K562 (cell line): ENCODE data around the gene COMMD4.

Experiments
- ATF1 ChIP-seq, 2 experiments: fragments of 450-650 bp in 1 of 2; IDR thresholded peaks; 2 replicates each; pipeline ENCODE4 v1.6.1; 2016; ENCODE audit warnings: missing compliant biosample characterization in 1 of 2, missing genetic modification characterization in 1 of 2
- CTCF ChIP-seq, 3 experiments: IDR thresholded peaks in 2 of 3; conservative IDR thresholded peaks in 1 of 3; 2 replicates each; pipeline ENCODE4 v1.5.1; 2011 to 2012; ENCODE audit warnings: low read length in 3 of 3, mild to moderate bottlenecking in 3 of 3, control low read depth in 2 of 3, improper control_type of control experiment in 1 of 3, inconsistent platforms in 1 of 3, low read depth in 1 of 3, mixed read lengths in 1 of 3, moderate library complexity in 1 of 3; ENCODE audit not compliant: insufficient read depth in 2 of 3
- HDAC6 ChIP-seq: IDR thresholded peaks from 2 replicates; pipeline ENCODE4 v1.6.1; 2012; ENCODE audit warnings: low read depth, mild to moderate bottlenecking, control low read depth, inconsistent platforms, low read length, moderate library complexity
- HDGF ChIP-seq: fragments of 450-650 bp; IDR thresholded peaks from 2 replicates; pipeline ENCODE4 v1.6.1; 2016
- MAZ ChIP-seq, 2 experiments: fragments of 450-650 bp in 1 of 2; sonication (generic) in 1 of 2; formaldehyde crosslinking; IDR thresholded peaks in 1 of 2; conservative IDR thresholded peaks in 1 of 2; 2 replicates each; pipeline versions ENCODE4 v1.4.0 to v1.5.0; 2020; ENCODE audit warnings: mild to moderate bottlenecking in 1 of 2, missing genetic modification reagents in 1 of 2
- SMARCC2 ChIP-seq: fragments of 450-650 bp; IDR thresholded peaks from 2 replicates; pipeline ENCODE4 v1.6.1; 2017; ENCODE audit warnings: antibody characterized with exemption, moderate library complexity, mild to moderate bottlenecking, low read depth
- SRSF7 ChIP-seq: fragments of 200-400 bp; formaldehyde crosslinking; optimal IDR thresholded peaks from 2 replicates; pipeline ENCODE3; 2017; ENCODE audit warnings: mild to moderate bottlenecking, low read depth, low read length
- ZBTB49 ChIP-seq: sonication (generic); formaldehyde crosslinking; IDR thresholded peaks from 2 replicates; pipeline ENCODE4 v1.8.0; 2022; ENCODE audit warnings: missing genetic modification reagents, mild to moderate bottlenecking, borderline replicate concordance
- ZNF143 ChIP-seq: sonication (generic); formaldehyde crosslinking; IDR thresholded peaks from 2 replicates; pipeline ENCODE4 v1.9.0; 2022; ENCODE audit warnings: mild to moderate bottlenecking, missing genetic modification reagents
- TF ChIP-seq, protein P1 (sequence below), 2 experiments: fragments of 450-650 bp; formaldehyde crosslinking in 1 of 2; IDR thresholded peaks; 2 replicates each; pipeline versions ENCODE4 v1.4.0 to v1.6.1; 2014 to 2020; ENCODE audit warnings: mild to moderate bottlenecking in 2 of 2, borderline replicate concordance in 1 of 2, low read depth in 1 of 2
- TF ChIP-seq, protein P2 (sequence below): sonication (generic); formaldehyde crosslinking; IDR thresholded peaks from 2 replicates; pipeline ENCODE4 v1.9.0; 2022; ENCODE audit warnings: mild to moderate bottlenecking, missing genetic modification reagents
- TF ChIP-seq, protein P3 (sequence below): sonication (generic); formaldehyde crosslinking; IDR thresholded peaks from 2 replicates; pipeline ENCODE4 v1.8.1; 2023; ENCODE audit warnings: mild to moderate bottlenecking, missing genetic modification reagents

GRCh38 chr15:75362642-75363249 lies 26.9 kb downstream of the COMMD4 start:
- no peak for TF ChIP-seq ATF1 (CRISPR knock-in tag; IDR thresholded peaks at IDR 0.05)
- TF ChIP-seq ATF1 (tag; IDR thresholded peaks at IDR 0.05), result no peak
- TF ChIP-seq, protein P1, sequence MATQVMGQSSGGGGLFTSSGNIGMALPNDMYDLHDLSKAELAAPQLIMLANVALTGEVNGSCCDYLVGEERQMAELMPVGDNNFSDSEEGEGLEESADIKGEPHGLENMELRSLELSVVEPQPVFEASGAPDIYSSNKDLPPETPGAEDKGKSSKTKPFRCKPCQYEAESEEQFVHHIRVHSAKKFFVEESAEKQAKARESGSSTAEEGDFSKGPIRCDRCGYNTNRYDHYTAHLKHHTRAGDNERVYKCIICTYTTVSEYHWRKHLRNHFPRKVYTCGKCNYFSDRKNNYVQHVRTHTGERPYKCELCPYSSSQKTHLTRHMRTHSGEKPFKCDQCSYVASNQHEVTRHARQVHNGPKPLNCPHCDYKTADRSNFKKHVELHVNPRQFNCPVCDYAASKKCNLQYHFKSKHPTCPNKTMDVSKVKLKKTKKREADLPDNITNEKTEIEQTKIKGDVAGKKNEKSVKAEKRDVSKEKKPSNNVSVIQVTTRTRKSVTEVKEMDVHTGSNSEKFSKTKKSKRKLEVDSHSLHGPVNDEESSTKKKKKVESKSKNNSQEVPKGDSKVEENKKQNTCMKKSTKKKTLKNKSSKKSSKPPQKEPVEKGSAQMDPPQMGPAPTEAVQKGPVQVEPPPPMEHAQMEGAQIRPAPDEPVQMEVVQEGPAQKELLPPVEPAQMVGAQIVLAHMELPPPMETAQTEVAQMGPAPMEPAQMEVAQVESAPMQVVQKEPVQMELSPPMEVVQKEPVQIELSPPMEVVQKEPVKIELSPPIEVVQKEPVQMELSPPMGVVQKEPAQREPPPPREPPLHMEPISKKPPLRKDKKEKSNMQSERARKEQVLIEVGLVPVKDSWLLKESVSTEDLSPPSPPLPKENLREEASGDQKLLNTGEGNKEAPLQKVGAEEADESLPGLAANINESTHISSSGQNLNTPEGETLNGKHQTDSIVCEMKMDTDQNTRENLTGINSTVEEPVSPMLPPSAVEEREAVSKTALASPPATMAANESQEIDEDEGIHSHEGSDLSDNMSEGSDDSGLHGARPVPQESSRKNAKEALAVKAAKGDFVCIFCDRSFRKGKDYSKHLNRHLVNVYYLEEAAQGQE (IDR thresholded peaks at IDR 0.05; ENCODE audit: borderline replicate concordance), result no peak
- TF ChIP-seq, protein P1 (CRISPR knock-in tag; IDR thresholded peaks at IDR 0.05; ENCODE audit: low read depth), result no peak
- TF ChIP-seq, protein P2, sequence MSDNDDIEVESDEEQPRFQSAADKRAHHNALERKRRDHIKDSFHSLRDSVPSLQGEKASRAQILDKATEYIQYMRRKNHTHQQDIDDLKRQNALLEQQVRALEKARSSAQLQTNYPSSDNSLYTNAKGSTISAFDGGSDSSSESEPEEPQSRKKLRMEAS (CRISPR knock-in tag), result no peak
- no peak for TF ChIP-seq CTCF (IDR thresholded peaks at IDR 0.05 in 2 of 3, conservative IDR thresholded peaks at IDR 0.05 in 1 of 3; ENCODE audit: insufficient read depth in 2 of 3, low read depth in 1 of 3, low read length in 3 of 3)
- TF ChIP-seq MAZ (CRISPR knock-in tag; conservative IDR thresholded peaks at IDR 0.05 in 1 of 2, IDR thresholded peaks at IDR 0.05 in 1 of 2), result no peak
- TF ChIP-seq, protein P3, sequence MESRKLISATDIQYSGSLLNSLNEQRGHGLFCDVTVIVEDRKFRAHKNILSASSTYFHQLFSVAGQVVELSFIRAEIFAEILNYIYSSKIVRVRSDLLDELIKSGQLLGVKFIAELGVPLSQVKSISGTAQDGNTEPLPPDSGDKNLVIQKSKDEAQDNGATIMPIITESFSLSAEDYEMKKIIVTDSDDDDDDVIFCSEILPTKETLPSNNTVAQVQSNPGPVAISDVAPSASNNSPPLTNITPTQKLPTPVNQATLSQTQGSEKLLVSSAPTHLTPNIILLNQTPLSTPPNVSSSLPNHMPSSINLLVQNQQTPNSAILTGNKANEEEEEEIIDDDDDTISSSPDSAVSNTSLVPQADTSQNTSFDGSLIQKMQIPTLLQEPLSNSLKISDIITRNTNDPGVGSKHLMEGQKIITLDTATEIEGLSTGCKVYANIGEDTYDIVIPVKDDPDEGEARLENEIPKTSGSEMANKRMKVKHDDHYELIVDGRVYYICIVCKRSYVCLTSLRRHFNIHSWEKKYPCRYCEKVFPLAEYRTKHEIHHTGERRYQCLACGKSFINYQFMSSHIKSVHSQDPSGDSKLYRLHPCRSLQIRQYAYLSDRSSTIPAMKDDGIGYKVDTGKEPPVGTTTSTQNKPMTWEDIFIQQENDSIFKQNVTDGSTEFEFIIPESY (CRISPR knock-in tag), result no peak
- no peak for TF ChIP-seq ZBTB49
- no peak for TF ChIP-seq SRSF7
- no peak for TF ChIP-seq HDGF
- no peak for TF ChIP-seq HDAC6
- TF ChIP-seq SMARCC2, result no peak
- no peak for TF ChIP-seq ZNF143 (CRISPR knock-in tag)
